Epidermal melanocyte (primary cell): Measurements from ENCODE around the gene THAP7.

Experiments
- DNase-seq: peaks from one replicate; pipeline ENCODE4 v3.0.0; 2011; ENCODE audit warnings: low spot score; ENCODE audit not compliant: insufficient read length

The THAP7 gene

GRCh38 chr22:21031545-21032036, 29.7 kb upstream of the THAP7 start:
- no peak for DNase-seq

- peak; percentile 4 for DNase-seq
These were observed 29.0 kb upstream of the THAP7 start for GRCh38 chr22:21030621-21031544.

- no peak for DNase-seq
These were observed 28.1 kb upstream of the THAP7 start for GRCh38 chr22:21030032-21030431.

GRCh38 chr22:21029486-21030025, 27.6 kb upstream of the THAP7 start:
- DNase-seq, result no peak

GRCh38 chr22:21028277-21029251, 26.6 kb upstream of the THAP7 start:
- DNase-seq, result peak; percentile 4

GRCh38 chr22:21026783-21027692, 25.1 kb upstream of the THAP7 start:
- no peak for DNase-seq

GRCh38 chr22:21025763-21026755, 24.1 kb upstream of the THAP7 start:
- no peak for DNase-seq

- peak; percentile 5 for DNase-seq
These were observed 23.3 kb upstream of the THAP7 start for GRCh38 chr22:21025266-21025665.

GRCh38 chr22:21022955-21023614, 21.2 kb upstream of the THAP7 start:
- DNase-seq, result no peak

GRCh38 chr22:21022507-21022906, 20.6 kb upstream of the THAP7 start:
- DNase-seq, result no peak

- DNase-seq, result no peak
These were observed 19.0 kb upstream of the THAP7 start for GRCh38 chr22:21020802-21021429.

- no peak for DNase-seq
These were observed 16.4 kb upstream of the THAP7 start for GRCh38 chr22:21018314-21018713.

- no peak for DNase-seq
These were observed 14.9 kb upstream of the THAP7 start for GRCh38 chr22:21016644-21017420.

- no peak for DNase-seq
These were observed 13.6 kb upstream of the THAP7 start for GRCh38 chr22:21015466-21016006.

- peak; percentile 59 for DNase-seq
These were observed 13.0 kb upstream of the THAP7 start, which contains the start of gene P2RX6 for GRCh38 chr22:21014726-21015465. Gene P2RX6 (plus strand): TSS chr22:21015165. CDS start chr22:21015175, 10 bp downstream.

- DNase-seq, result peak; percentile 97
These were observed 12.3 kb upstream of the THAP7 start for GRCh38 chr22:21014202-21014725.
